ENCODE data around the gene RIBC2. TPM values are rescaled to one million over a fixed set of nuclear protein-coding genes. Genes with fewer than 3 reads are reported as not detected.
"Not testable (repeated sequence)": the region's sequence is repeated elsewhere in the genome, so short reads cannot be mapped to it uniquely, and the experiment has no call there.

RIBC2 gene
- 1 to 10 TPM in 2 of 4 donors, not detected in 2; 1.9 to 8.0 TPM for polyA plus RNA-seq
- long read RNA-seq, donor 1, partial matches to known transcripts, result 5 of 6 reads
- long read RNA-seq, donor 1, other reads (novel, unspliced or antisense), result 0 of 6 reads
- long read RNA-seq, donor 2, result 0 reads
- long read RNA-seq, donor 3, result 0 reads
- long read RNA-seq, donor 4, result 0 reads
- long read RNA-seq, donor 5, result 0 reads
- long read RNA-seq, donor 6, result 0 reads
- long read RNA-seq, donor 7, result 0 reads
- long read RNA-seq, donor 8, result 0 reads
- long read RNA-seq, donor 9, result 0 reads
- long read RNA-seq, donor 10, partial matches to known transcripts, result 0 of 1 reads
- long read RNA-seq, donor 10, other reads (novel, unspliced or antisense), result 0 of 1 reads

GRCh38 chr22:45413368-45414211 is at the start of gene RIBC2, which contains the start of gene SMC1B:
Gene RIBC2 (plus strand): TSS chr22:45413693. CDS start chr22:45413887, 194 bp downstream.
Gene SMC1B (minus strand): TSS chr22:45413599. CDS start chr22:45413567, 32 bp downstream.
- 4 to 15% (median 13%) methylated on average over 59 to 68 of the region's 68 CpGs for WGBS, 3 donors
- Histone ChIP-seq H3K27ac (ENCODE audit: low read depth in 1 of 3, low read length in 2 of 3) (peak within 1 kb of the TSS in 1 of 3 donors; percentile 1), H3K9me3 (ENCODE audit: control insufficient read depth in 2 of 2, insufficient read depth in 1 of 2, low read depth in 1 of 2, low read length in 1 of 2) (peaks cover 0 to 5% of the 10 kb centered on the region in 2 donors), H3K36me3 (ENCODE audit: control insufficient read depth in 3 of 3, insufficient read depth in 2 of 3, low read depth in 1 of 3, low read length in 3 of 3) (peaks cover 0 to 6% (median 0%) of the 10 kb centered on the region in 3 donors), H3K4me1 (ENCODE audit: control insufficient read depth in 3 of 3, insufficient read depth in 2 of 3, low read depth in 1 of 3, low read length in 2 of 3) (peaks cover 0 to 4% (median 3%) of the 10 kb centered on the region in 3 donors), H3K27me3 (ENCODE audit: control insufficient read depth in 3 of 3, insufficient read depth in 3 of 3, low read length in 3 of 3) (no peaks in the 10 kb centered on the region), H3K4me3 (ENCODE audit: low read depth in 1 of 3, low read length in 3 of 3) (peak within 1 kb of the TSS in 2 of 3 donors; percentile 55 to 58)
- DNase-seq, result peak; percentile 77 to 94
- no peak for FAIRE-seq

- Histone ChIP-seq H3K9me3 (ENCODE audit: control insufficient read depth in 2 of 2, insufficient read depth in 1 of 2, low read depth in 1 of 2, low read length in 1 of 2) (peaks cover 0 to 9% of the 10 kb centered on the region in 2 donors), H3K27me3 (ENCODE audit: control insufficient read depth in 3 of 3, insufficient read depth in 3 of 3, low read length in 3 of 3) (no peaks in the 10 kb centered on the region), H3K36me3 (ENCODE audit: control insufficient read depth in 3 of 3, insufficient read depth in 2 of 3, low read depth in 1 of 3, low read length in 3 of 3) (no peaks in the 10 kb centered on the region), H3K4me3 (ENCODE audit: low read depth in 1 of 3, low read length in 3 of 3) (no peak overlapping the region), H3K4me1 (ENCODE audit: control insufficient read depth in 3 of 3, insufficient read depth in 2 of 3, low read depth in 1 of 3, low read length in 2 of 3) (no peaks in the 10 kb centered on the region), H3K27ac (ENCODE audit: low read depth in 1 of 3, low read length in 2 of 3) (no peak overlapping the region)
- DNase-seq (no peak), FAIRE-seq (no peak)
- WGBS, 3 donors, result 76 to 88% (median 82%) methylated on average over 3 of the region's 3 CpGs
Observed at GRCh38 chr22:45366713-45367112, 46.8 kb upstream of the RIBC2 start.

- H3K4me3 ChIP-seq (ENCODE audit: low read depth in 1 of 3, low read length in 3 of 3); H3K9me3 ChIP-seq (ENCODE audit: control insufficient read depth in 2 of 2, insufficient read depth in 1 of 2, low read depth in 1 of 2, low read length in 1 of 2); H3K27ac ChIP-seq (ENCODE audit: low read depth in 1 of 3, low read length in 2 of 3); H3K36me3 ChIP-seq (ENCODE audit: control insufficient read depth in 3 of 3, insufficient read depth in 2 of 3, low read depth in 1 of 3, low read length in 3 of 3); FAIRE-seq; H3K4me1 ChIP-seq (ENCODE audit: control insufficient read depth in 3 of 3, insufficient read depth in 2 of 3, low read depth in 1 of 3, low read length in 2 of 3); DNase-seq; H3K27me3 ChIP-seq (ENCODE audit: control insufficient read depth in 3 of 3, insufficient read depth in 3 of 3, low read length in 3 of 3): not testable (repeated sequence)
- WGBS, 3 donors, result 89 to 92% (median 91%) methylated on average over 3 of the region's 3 CpGs
Observed at GRCh38 chr22:45373592-45373991, 39.9 kb upstream of the RIBC2 start.

GRCh38 chr22:45376009-45376408 is 37.5 kb upstream of the RIBC2 start:
- FAIRE-seq (no peak), DNase-seq (no peak)
- Histone ChIP-seq H3K27ac (ENCODE audit: low read depth in 1 of 3, low read length in 2 of 3) (no peak overlapping the region), H3K4me1 (ENCODE audit: control insufficient read depth in 3 of 3, insufficient read depth in 2 of 3, low read depth in 1 of 3, low read length in 2 of 3) (no peaks in the 10 kb centered on the region), H3K4me3 (ENCODE audit: low read depth in 1 of 3, low read length in 3 of 3) (no peak overlapping the region), H3K9me3 (ENCODE audit: control insufficient read depth in 2 of 2, insufficient read depth in 1 of 2, low read depth in 1 of 2, low read length in 1 of 2) (no peaks in the 10 kb centered on the region), H3K36me3 (ENCODE audit: control insufficient read depth in 3 of 3, insufficient read depth in 2 of 3, low read depth in 1 of 3, low read length in 3 of 3) (no peaks in the 10 kb centered on the region), H3K27me3 (ENCODE audit: control insufficient read depth in 3 of 3, insufficient read depth in 3 of 3, low read length in 3 of 3) (no peaks in the 10 kb centered on the region)
- WGBS, 3 donors, result 81 to 96% (median 89%) methylated on average over 3 of the region's 3 CpGs

- no peak for FAIRE-seq
- H3K4me1 ChIP-seq (ENCODE audit: control insufficient read depth in 3 of 3, insufficient read depth in 2 of 3, low read depth in 1 of 3, low read length in 2 of 3), result no peaks in the 10 kb centered on the region
- 45 to 76% (median 72%) methylated on average over 1 of the region's 1 CpG for WGBS, 3 donors
Observed at GRCh38 chr22:45376703-45377102, 36.8 kb upstream of the RIBC2 start.

GRCh38 chr22:45381348-45381747 is 32.1 kb upstream of the RIBC2 start:
- 78 to 91% (median 88%) methylated on average over 2 of the region's 2 CpGs for WGBS, 3 donors
- no peaks in the 10 kb centered on the region for H3K9me3 ChIP-seq (ENCODE audit: control insufficient read depth in 2 of 2, insufficient read depth in 1 of 2, low read depth in 1 of 2, low read length in 1 of 2)
- FAIRE-seq (no peak), DNase-seq (no peak)
- H3K27me3 ChIP-seq (ENCODE audit: control insufficient read depth in 3 of 3, insufficient read depth in 3 of 3, low read length in 3 of 3), result no peaks in the 10 kb centered on the region
- H3K4me1 ChIP-seq (ENCODE audit: control insufficient read depth in 3 of 3, insufficient read depth in 2 of 3, low read depth in 1 of 3, low read length in 2 of 3), result no peaks in the 10 kb centered on the region
- H3K27ac ChIP-seq (ENCODE audit: low read depth in 1 of 3, low read length in 2 of 3), result no peak overlapping the region
- no peaks in the 10 kb centered on the region for H3K36me3 ChIP-seq (ENCODE audit: control insufficient read depth in 3 of 3, insufficient read depth in 2 of 3, low read depth in 1 of 3, low read length in 3 of 3)
- no peak overlapping the region for H3K4me3 ChIP-seq (ENCODE audit: low read depth in 1 of 3, low read length in 3 of 3)

More at GRCh38 chr22:45376703-45377102, 36.8 kb upstream of the RIBC2 start:
- Histone ChIP-seq H3K4me3 (ENCODE audit: low read depth in 1 of 3, low read length in 3 of 3) (no peak overlapping the region), H3K36me3 (ENCODE audit: control insufficient read depth in 3 of 3, insufficient read depth in 2 of 3, low read depth in 1 of 3, low read length in 3 of 3) (no peaks in the 10 kb centered on the region), H3K9me3 (ENCODE audit: control insufficient read depth in 2 of 2, insufficient read depth in 1 of 2, low read depth in 1 of 2, low read length in 1 of 2) (no peaks in the 10 kb centered on the region), H3K27ac (ENCODE audit: low read depth in 1 of 3, low read length in 2 of 3) (no peak overlapping the region), H3K27me3 (ENCODE audit: control insufficient read depth in 3 of 3, insufficient read depth in 3 of 3, low read length in 3 of 3) (no peaks in the 10 kb centered on the region)
- DNase-seq, result no peak

- no peak for DNase-seq
- H3K4me1 ChIP-seq (ENCODE audit: control insufficient read depth in 3 of 3, insufficient read depth in 2 of 3, low read depth in 1 of 3, low read length in 2 of 3), result no peaks in the 10 kb centered on the region
Observed at GRCh38 chr22:45389546-45389945, 23.9 kb upstream of the RIBC2 start.

GRCh38 chr22:45397806-45398205 is 15.7 kb upstream of the RIBC2 start:
- WGBS, 3 donors, result 77 to 80% (median 77%) methylated on average over 5 of the region's 5 CpGs

More at GRCh38 chr22:45389546-45389945, 23.9 kb upstream of the RIBC2 start:
- H3K27me3 ChIP-seq (ENCODE audit: control insufficient read depth in 3 of 3, insufficient read depth in 3 of 3, low read length in 3 of 3), result no peaks in the 10 kb centered on the region
- no peak overlapping the region for H3K4me3 ChIP-seq (ENCODE audit: low read depth in 1 of 3, low read length in 3 of 3)
- no peaks in the 10 kb centered on the region for H3K36me3 ChIP-seq (ENCODE audit: control insufficient read depth in 3 of 3, insufficient read depth in 2 of 3, low read depth in 1 of 3, low read length in 3 of 3)
- H3K9me3 ChIP-seq (ENCODE audit: control insufficient read depth in 2 of 2, insufficient read depth in 1 of 2, low read depth in 1 of 2, low read length in 1 of 2), result no peaks in the 10 kb centered on the region
- no peak for FAIRE-seq
- 81 to 89% (median 83%) methylated on average over 3 of the region's 3 CpGs for WGBS, 3 donors
- no peak overlapping the region for H3K27ac ChIP-seq (ENCODE audit: low read depth in 1 of 3, low read length in 2 of 3)

More at GRCh38 chr22:45397806-45398205, 15.7 kb upstream of the RIBC2 start:
- no peaks in the 10 kb centered on the region for H3K27me3 ChIP-seq (ENCODE audit: control insufficient read depth in 3 of 3, insufficient read depth in 3 of 3, low read length in 3 of 3)
- H3K36me3 ChIP-seq (ENCODE audit: control insufficient read depth in 3 of 3, insufficient read depth in 2 of 3, low read depth in 1 of 3, low read length in 3 of 3), result no peaks in the 10 kb centered on the region
- H3K27ac ChIP-seq (ENCODE audit: low read depth in 1 of 3, low read length in 2 of 3), result no peak overlapping the region
- no peak overlapping the region for H3K4me3 ChIP-seq (ENCODE audit: low read depth in 1 of 3, low read length in 3 of 3)
- no peaks in the 10 kb centered on the region for H3K4me1 ChIP-seq (ENCODE audit: control insufficient read depth in 3 of 3, insufficient read depth in 2 of 3, low read depth in 1 of 3, low read length in 2 of 3)
- H3K9me3 ChIP-seq (ENCODE audit: control insufficient read depth in 2 of 2, insufficient read depth in 1 of 2, low read depth in 1 of 2, low read length in 1 of 2), result peaks cover 0 to 5% of the 10 kb centered on the region in 2 donors
- FAIRE-seq (no peak), DNase-seq (peak in 1 of 2 donors; percentile 4)
